Tibial nerve (tissue), 4 donors: Measurements from ENCODE around the gene UBTD1.

Source experiments
- EP300 ChIP-seq, 2 donors: sonication (generic); formaldehyde crosslinking; IDR thresholded peaks; one replicate each; pipeline ENCODE4 v1.6.1; 2017; ENCODE audit warnings: antibody characterized with exemption in 2 of 2, mild to moderate bottlenecking in 1 of 2
- TF ChIP-seq, protein P1 (sequence below), 5 experiments: fragments of 200-600 bp in 3 of 5; fragments of 450-650 bp in 2 of 5; sonication (generic) in 3 of 5; IDR thresholded peaks; one replicate each; pipeline ENCODE4 v1.5.1; 2016 to 2019; ENCODE audit warnings: antibody characterized with exemption in 5 of 5, mild to moderate bottlenecking in 3 of 5, moderate library complexity in 2 of 5

GRCh38 chr10:97482381-97482780 lies 16.3 kb upstream of the UBTD1 start:
- TF ChIP-seq, protein P1, sequence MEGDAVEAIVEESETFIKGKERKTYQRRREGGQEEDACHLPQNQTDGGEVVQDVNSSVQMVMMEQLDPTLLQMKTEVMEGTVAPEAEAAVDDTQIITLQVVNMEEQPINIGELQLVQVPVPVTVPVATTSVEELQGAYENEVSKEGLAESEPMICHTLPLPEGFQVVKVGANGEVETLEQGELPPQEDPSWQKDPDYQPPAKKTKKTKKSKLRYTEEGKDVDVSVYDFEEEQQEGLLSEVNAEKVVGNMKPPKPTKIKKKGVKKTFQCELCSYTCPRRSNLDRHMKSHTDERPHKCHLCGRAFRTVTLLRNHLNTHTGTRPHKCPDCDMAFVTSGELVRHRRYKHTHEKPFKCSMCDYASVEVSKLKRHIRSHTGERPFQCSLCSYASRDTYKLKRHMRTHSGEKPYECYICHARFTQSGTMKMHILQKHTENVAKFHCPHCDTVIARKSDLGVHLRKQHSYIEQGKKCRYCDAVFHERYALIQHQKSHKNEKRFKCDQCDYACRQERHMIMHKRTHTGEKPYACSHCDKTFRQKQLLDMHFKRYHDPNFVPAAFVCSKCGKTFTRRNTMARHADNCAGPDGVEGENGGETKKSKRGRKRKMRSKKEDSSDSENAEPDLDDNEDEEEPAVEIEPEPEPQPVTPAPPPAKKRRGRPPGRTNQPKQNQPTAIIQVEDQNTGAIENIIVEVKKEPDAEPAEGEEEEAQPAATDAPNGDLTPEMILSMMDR (IDR thresholded peaks at IDR 0.05), result no peak
- no peak for TF ChIP-seq EP300 (IDR thresholded peaks at IDR 0.05)
